SJSA1 (cell line): ENCODE results near the gene FZD7. TPM values are rescaled to one million over a fixed set of nuclear protein-coding genes. Genes with fewer than 3 reads are reported as not detected.
A peak's percentile ranks its signal among the peaks of the same experiment; 100 is the strongest.

Experiments
- DNase-seq, 2 experiments: peaks; one replicate each; pipeline ENCODE4 v3.0.0-alpha.2; 2015 to 2020; ENCODE audit warnings: low spot score in 2 of 2, low read depth in 1 of 2
- H3K27ac ChIP-seq: fragments of 250-450 bp; sonication (Bioruptor Pico); 2 replicates; pipeline ENCODE4 v1.5.1; 2020; ENCODE audit warnings: mild to moderate bottlenecking, moderate library complexity
- H3K27me3 ChIP-seq: fragments of 250-450 bp; sonication (Bioruptor Pico); replicated peaks from 2 replicates; pipeline ENCODE4 v1.5.1; 2020; ENCODE audit warnings: mild to moderate bottlenecking, moderate library complexity
- H3K36me3 ChIP-seq: fragments of 250-450 bp; sonication (Bioruptor Pico); 2 replicates; pipeline ENCODE4 v1.5.1; 2020; ENCODE audit warnings: mild to moderate bottlenecking
- H3K4me1 ChIP-seq: fragments of 250-450 bp; sonication (Bioruptor Pico); replicated peaks from 2 replicates; pipeline ENCODE4 v1.6.1; 2021; ENCODE audit warnings: mild to moderate bottlenecking
- H3K4me3 ChIP-seq: fragments of 250-450 bp; sonication (Bioruptor Pico); 2 replicates; pipeline ENCODE4 v1.5.1; 2020; ENCODE audit warnings: mild to moderate bottlenecking
- H3K9me3 ChIP-seq: fragments of 250-450 bp; sonication (Bioruptor Pico); replicated peaks from 2 replicates; pipeline ENCODE4 v1.5.1; 2020; ENCODE audit warnings: mild to moderate bottlenecking
- total RNA-seq: library from RNA; depleted of rRNA; stranded (reverse); fragments of >200 nt; shearing (Covaris generic); gene quantifications from 2 replicates; pipeline ENCODE4 v1.2.3, GENCODE V29; 2014; rRNA removed

Gene FZD7
- 77.8 and 90.7 TPM in 2 replicates for total RNA-seq

DNA sequence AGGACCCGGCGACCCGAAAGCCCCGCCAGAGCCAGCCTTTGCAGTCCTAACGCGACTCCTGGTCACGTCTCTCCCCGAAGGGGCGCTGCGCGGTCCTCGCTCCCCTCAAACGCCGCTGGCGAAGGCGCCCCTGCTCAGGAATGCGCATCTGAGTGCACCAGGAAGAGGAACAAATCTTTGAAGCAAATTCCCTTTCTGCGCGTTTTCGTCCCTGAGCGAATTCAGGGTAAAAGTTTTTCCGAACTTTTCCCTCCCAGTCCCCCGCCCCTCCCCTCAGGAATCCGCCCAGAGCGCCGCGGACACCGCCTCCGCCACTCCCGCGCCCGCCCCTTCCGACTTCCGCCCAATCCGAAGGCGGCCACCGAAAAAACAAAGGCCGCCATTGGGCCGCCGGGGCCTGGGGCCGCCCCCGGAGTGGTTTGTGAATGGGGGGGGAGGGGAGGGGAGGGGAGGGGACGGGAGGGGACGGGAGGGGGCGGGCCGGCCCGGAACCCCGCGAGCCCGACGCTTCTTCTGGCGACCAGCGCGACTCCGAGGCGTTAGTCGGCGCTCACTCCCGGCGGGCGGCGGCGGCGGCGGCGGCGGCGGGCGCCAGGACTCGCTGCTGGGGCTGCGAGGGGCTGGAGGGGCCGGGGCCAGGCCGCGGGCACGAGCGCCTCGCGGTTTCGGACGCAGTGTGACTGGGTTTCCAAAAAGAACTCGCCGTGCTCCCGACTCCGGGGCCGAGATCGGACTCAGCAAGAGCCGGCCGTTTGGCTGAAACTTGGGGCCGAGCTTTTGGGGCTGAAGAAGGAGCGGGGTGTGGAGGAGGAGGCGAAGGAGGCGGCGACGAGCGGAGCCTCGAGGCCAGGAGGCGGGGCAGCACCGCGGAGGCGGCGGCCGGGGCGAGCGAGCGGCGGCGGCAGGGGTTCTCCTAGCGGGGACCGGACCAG is at the start of gene FZD7:
Gene FZD7, plus strand, starts transcription at position 539 of the 932 bp plus-strand sequence. CDS start 793 bp downstream, outside the sequence.
- peak; percentile 92 to 96 for DNase-seq
- H3K4me1 ChIP-seq: peaks cover 51% of the 10 kb centered on the region
- H3K4me3 ChIP-seq: peak within 1 kb of the TSS; percentile 93
- no peaks in the 10 kb centered on the region for H3K27me3 ChIP-seq
- H3K27ac ChIP-seq: peak within 1 kb of the TSS; percentile 81
- peaks cover 46% of the 10 kb centered on the region for H3K36me3 ChIP-seq
- no peaks in the 10 kb centered on the region; the same call in 1 of the 2 replicates for H3K9me3 ChIP-seq

DNA sequence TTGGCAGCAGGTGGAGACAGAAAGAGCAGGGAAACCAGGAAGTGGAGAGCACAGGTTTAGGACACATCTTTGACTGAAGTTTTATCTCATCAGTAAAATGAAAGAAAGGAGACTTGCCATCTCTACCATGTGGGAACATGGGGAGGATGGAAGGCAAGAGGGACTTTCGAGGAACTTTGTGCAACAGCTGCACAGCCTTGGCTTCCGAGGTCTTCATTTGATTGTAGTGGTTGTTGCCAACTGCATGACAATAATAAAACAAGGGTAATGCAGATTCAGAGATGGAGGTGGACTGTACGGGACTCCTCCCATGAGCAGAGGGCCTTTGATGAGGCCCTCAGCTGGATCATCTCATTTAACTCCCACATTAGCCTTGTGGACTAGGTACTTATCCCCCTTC is 49.3 kb upstream of the FZD7 start:
- no peaks in the 10 kb centered on the region for H3K9me3 ChIP-seq
- DNase-seq: no peak
- H3K36me3 ChIP-seq: no peaks in the 10 kb centered on the region
- H3K4me1 ChIP-seq: peaks cover 6% of the 10 kb centered on the region
- H3K4me3 ChIP-seq: no peak overlapping the region
- no peak overlapping the region for H3K27ac ChIP-seq
- no peaks in the 10 kb centered on the region for H3K27me3 ChIP-seq

DNA sequence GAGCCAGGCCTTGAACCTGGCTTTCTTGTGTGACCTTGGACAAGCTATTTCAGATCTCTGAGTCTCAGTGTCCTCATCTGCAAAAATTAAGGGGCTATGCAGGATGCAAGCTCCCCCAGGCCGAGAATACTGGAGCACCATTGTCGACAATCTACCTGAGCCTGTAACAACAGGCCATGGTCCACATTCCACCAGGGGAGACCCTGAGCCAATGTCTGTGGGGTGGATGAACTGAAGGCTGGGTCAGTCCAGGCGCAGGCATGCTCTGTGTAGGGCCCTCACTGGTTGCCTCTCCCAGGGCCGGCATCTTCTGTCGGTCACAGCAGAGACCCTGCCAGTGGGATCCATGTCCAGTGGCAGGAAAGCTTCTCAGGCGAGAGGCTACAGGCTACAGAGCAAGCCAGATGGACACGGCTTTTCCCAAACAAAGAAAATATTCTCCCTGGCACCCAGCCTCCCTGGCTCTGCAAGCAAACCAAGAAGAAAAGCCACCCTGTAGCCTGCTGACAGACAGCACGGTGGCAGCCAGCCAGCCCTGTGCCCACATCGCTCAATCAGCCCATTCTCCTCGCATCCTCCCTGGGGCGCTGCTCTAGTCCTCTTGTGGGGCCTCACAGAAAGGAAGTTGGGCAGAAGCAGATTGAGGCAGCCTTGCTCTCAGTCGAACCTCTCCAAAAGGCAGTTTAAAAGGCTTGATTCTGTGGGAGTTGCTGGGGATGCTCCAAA is 48.7 kb upstream of the FZD7 start:
- no peak for DNase-seq
- H3K36me3 ChIP-seq: no peaks in the 10 kb centered on the region
- peaks cover 6% of the 10 kb centered on the region for H3K4me1 ChIP-seq
- no peak overlapping the region for H3K27ac ChIP-seq
- H3K27me3 ChIP-seq: no peaks in the 10 kb centered on the region
- no peaks in the 10 kb centered on the region for H3K9me3 ChIP-seq
- no peak overlapping the region for H3K4me3 ChIP-seq

DNA sequence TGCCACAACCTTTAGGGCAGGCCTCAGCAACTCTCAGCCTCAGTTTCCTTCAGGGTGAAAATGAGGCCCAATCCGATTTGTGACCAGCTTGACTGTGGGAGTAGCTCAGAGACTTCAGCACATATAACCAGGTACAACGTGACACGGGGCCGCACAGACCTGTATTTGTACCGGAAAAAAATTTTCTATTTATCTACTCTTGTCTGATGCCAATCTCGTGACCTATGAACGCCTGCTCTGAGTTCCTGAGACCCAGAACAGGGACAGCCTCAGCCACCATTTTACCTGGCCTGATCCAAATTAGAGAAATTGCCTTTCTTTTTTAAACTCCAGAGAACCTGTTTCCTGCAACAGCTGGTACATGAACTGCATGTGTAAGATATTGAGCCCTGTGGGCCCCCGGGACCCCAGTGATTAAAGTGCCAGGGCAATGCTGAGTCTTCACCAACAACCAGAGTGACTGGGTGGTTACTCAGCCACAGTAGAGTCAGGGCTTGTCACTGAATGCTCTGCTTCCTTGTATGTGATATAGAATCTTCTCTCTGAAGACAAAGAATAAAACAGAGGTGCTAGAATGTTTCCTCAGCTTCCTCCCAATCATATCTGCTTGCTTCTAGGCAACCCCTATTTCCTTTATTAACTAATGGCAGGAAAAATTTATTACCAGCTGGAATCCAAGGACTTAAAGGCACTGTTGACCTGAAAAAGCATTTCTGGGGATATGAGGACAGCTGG is 47.8 kb upstream of the FZD7 start:
- H3K36me3 ChIP-seq: no peaks in the 10 kb centered on the region
- H3K4me3 ChIP-seq: no peak overlapping the region
- no peaks in the 10 kb centered on the region for H3K9me3 ChIP-seq
- no peak overlapping the region for H3K27ac ChIP-seq
- H3K27me3 ChIP-seq: no peaks in the 10 kb centered on the region
- no peak for DNase-seq
- peaks cover 6% of the 10 kb centered on the region for H3K4me1 ChIP-seq

DNA sequence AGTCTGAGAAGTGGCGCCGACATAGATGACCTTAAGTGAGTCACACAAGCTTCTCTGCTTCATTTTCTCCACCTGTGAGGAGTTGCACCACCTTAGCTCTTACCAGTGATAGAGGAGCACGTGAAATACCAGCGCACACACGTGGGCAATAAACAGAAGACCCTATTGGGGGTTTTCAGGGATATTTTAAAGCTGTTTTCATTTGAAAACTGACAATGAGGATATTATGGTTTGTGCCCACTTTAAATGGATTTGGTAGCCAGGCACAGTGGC is 47.3 kb upstream of the FZD7 start:
- Histone ChIP-seq H3K4me1 (peaks cover 6% of the 10 kb centered on the region), H3K27me3 (no peaks in the 10 kb centered on the region), H3K9me3 (no peaks in the 10 kb centered on the region), H3K4me3 (no peak overlapping the region), H3K36me3 (no peaks in the 10 kb centered on the region), H3K27ac (no peak overlapping the region)
- DNase-seq: no peak

DNA sequence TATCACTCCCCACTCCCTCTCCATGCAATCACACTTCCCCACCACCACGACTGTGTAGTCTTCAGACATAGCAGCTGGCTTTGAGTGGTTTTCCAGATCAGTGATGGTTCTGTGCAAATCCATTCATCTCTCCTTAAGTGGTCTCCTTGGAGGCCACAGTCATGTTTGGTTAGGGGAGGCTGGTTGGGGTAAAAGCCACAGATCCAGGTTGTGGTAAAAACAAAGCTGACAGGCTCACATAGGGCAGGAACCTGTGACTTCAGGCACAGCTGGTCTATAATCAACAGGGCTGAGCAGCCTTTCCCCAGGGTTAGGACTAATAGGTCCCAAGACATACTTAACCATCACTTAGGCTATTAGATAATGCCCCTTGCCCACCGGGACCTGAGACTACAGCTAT is 46.2 kb upstream of the FZD7 start:
- H3K36me3 ChIP-seq: no peaks in the 10 kb centered on the region
- no peak for DNase-seq
- H3K27me3 ChIP-seq: no peaks in the 10 kb centered on the region
- H3K4me1 ChIP-seq: peaks cover 6% of the 10 kb centered on the region
- no peak overlapping the region for H3K27ac ChIP-seq
- H3K9me3 ChIP-seq: no peaks in the 10 kb centered on the region
- H3K4me3 ChIP-seq: no peak overlapping the region

DNA sequence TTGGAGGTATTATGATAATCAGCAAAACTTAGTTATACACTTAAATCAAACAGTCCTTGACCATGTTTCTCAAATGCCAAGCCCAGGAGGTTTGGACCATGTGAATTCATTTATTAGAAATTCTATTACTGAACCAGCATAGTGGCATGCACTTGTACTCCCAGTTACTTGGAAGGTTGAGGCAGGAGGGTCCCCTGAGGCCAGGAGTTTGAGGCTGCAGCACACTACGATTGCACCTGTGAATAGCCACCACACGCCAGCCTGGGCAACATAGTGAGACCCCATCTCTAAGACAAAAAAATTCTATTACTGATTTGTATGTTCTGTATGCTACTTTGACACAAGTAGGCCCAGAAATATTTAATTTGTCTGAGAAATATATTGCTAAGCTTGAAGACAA is 43.6 kb upstream of the FZD7 start:
- Histone ChIP-seq H3K4me3 (no peak overlapping the region), H3K36me3 (no peaks in the 10 kb centered on the region), H3K27ac (no peak overlapping the region), H3K9me3 (no peaks in the 10 kb centered on the region), H3K27me3 (no peaks in the 10 kb centered on the region), H3K4me1 (peaks cover 2% of the 10 kb centered on the region)
- DNase-seq: no peak

DNA sequence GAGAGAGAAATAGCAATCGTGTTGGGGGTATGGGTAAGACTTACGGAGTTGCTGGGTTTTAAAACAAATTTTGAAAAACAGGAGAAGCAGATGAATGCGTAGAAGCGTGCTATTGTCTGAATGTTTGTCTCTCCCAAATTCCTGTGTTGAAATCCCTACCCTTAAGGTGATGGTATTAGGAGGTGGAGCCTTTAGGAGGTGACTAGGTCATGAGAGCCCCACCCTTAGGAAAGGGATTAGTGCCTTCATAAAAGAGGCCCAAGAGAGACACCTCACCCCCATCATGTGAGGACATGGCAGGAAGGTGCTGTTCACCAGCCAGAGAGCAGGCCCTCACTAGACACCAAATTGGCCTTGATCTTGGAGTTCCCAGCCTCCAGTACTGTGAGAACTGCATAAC is 40.7 kb upstream of the FZD7 start:
- H3K27ac ChIP-seq: no peak overlapping the region
- no peak for DNase-seq

DNA sequence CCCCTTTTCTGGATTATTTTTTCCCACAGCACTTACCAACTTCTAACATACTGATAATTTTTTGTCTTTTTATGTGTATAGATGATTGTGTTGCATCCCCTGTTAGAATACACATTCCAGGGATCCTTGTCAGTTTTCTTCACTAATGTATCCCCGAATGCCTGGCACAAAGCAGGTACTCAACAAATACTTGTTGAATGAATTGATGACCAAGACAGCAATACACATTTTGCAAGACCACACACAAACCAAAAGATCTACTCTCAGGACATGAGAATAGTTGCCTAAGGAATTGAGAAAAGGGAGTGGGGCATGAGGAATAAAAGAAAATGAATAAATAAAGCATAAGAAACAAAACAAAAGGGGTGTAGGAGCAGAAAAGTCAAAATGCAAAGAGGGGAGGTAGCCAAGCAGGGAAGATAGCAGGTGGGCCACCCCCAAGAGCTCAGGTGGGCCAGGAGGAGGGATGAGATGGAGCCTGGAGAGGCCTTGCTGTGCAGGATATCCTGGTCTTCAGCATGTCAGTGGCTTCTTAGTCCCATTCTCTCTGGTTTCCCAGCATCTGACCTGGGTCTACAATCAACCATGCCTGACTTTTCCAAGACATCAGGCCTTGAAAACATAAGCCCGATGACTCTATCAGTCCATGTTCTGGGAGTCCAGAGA is 38.5 kb upstream of the FZD7 start:
- Histone ChIP-seq H3K4me1 (no peaks in the 10 kb centered on the region), H3K9me3 (no peaks in the 10 kb centered on the region)
- DNase-seq: no peak

More for the DNA sequence above, 40.7 kb upstream of the FZD7 start:
- no peaks in the 10 kb centered on the region for H3K27me3 ChIP-seq
- H3K4me3 ChIP-seq: no peak overlapping the region
- no peaks in the 10 kb centered on the region for H3K36me3 ChIP-seq
- no peaks in the 10 kb centered on the region for H3K4me1 ChIP-seq
- H3K9me3 ChIP-seq: no peaks in the 10 kb centered on the region

DNA sequence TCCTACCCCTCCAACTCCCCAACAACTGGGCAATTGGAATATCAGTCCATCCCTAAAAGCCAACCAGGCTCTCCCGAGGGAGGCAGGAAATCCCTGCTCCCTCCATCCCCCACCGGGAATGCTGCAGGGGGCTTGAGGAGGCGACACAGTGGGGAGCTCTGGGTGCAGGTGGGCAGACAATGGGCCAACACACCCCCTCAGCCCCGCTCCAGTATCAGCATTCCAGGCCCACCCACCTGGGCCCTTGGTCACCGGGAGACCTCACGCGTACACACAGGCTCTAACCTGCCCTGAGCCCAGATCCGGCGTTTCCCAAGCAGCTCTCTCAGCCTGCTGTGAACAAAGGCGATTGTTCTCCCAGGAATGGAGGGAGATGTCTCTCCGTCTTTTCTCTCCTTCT is 37.6 kb upstream of the FZD7 start:
- Histone ChIP-seq H3K27me3 (no peaks in the 10 kb centered on the region), H3K9me3 (no peaks in the 10 kb centered on the region), H3K36me3 (no peaks in the 10 kb centered on the region), H3K4me1 (no peaks in the 10 kb centered on the region), H3K4me3 (no peak overlapping the region), H3K27ac (no peak overlapping the region)
- DNase-seq: no peak

More for the DNA sequence above, 38.5 kb upstream of the FZD7 start:
- no peaks in the 10 kb centered on the region for H3K36me3 ChIP-seq
- no peak overlapping the region for H3K27ac ChIP-seq
- H3K4me3 ChIP-seq: no peak overlapping the region
- no peaks in the 10 kb centered on the region for H3K27me3 ChIP-seq

DNA sequence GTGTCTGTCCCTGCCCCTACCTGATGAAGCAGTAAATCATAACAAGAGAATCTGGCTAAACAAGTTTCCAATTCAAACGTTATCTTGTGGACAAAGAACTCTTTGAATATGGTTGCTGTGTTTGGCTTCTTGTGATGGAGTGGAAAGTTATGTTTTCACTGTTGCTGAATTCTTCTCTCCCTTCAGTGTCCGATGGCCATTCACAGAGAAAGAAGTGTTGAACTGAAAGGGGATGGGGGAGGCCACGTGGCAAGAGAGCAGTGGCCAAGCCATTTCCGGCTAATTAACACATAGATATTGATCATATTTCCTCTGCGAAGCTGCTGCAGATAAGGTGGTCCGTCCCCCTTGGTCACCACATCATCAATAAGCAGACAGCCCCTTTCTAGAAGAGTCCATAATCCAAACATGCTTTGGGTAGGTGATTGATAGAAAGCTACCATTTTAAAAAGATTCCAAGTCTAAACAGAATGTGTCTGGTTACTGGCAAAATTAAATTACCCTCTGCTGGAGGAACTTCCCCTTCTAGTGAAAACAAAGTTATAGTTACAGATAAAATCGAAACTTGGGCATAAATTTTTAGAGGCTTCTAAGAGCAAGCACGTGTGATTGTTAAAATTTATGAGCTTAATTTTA is 36.9 kb upstream of the FZD7 start:
- Histone ChIP-seq H3K4me1 (no peaks in the 10 kb centered on the region), H3K36me3 (no peaks in the 10 kb centered on the region), H3K27me3 (no peaks in the 10 kb centered on the region), H3K27ac (no peak overlapping the region), H3K9me3 (no peaks in the 10 kb centered on the region), H3K4me3 (no peak overlapping the region)
- DNase-seq: no peak

DNA sequence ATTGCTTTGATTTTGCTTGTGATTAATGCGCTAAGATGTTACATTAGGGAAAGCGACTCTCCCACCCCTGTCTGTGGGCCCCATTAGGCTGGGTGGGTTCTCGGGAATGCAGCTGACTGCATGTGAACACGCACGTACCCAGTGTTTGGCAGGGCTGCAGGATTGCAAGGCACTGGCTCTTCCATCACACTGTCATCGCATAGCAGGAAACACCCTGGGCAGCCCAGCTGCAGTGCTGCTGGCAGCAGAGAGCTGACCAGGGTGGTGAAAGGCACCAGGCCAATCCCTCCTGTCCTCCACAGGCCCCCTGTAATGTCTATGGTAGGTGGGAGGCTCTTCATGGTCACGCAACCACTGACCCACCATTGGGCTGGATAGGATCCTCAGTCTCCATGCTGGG is 34.4 kb upstream of the FZD7 start:
- no peaks in the 10 kb centered on the region for H3K9me3 ChIP-seq
- no peaks in the 10 kb centered on the region for H3K27me3 ChIP-seq
- H3K36me3 ChIP-seq: no peaks in the 10 kb centered on the region
- DNase-seq: no peak
- H3K4me1 ChIP-seq: no peaks in the 10 kb centered on the region
- H3K27ac ChIP-seq: no peak overlapping the region
- H3K4me3 ChIP-seq: no peak overlapping the region

DNA sequence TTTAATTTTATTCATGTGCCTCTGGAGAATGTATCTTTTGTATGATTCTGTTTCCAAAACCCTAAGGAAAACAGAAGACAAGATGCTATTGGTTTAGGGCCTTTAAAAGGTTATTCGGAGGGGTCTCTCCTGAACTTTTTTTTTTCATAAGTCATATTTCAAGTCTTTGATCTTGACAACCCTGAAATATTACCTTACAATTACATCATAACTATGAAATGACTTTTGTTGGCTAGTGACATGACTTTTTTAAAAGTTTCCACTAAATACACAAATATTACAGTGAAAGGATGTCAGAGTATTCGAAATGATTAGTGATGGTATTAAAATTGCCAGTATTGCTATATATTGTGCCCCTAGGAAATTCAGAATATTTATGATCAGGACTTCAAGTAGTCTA is 31.8 kb upstream of the FZD7 start:
- H3K4me3 ChIP-seq: no peak overlapping the region
- H3K27ac ChIP-seq: no peak overlapping the region
- H3K27me3 ChIP-seq: no peaks in the 10 kb centered on the region
- H3K4me1 ChIP-seq: peaks cover 4% of the 10 kb centered on the region
- H3K36me3 ChIP-seq: no peaks in the 10 kb centered on the region
- H3K9me3 ChIP-seq: no peaks in the 10 kb centered on the region
- DNase-seq: no peak
